Neural cell (in vitro differentiated cells): ENCODE data around the gene NEURL1.

Experiments used
- CTCF ChIP-seq: fragments of 450-650 bp; IDR thresholded peaks from 2 replicates; pipeline ENCODE4 v1.5.1; 2014; ENCODE audit warnings: antibody characterized with exemption, mild to moderate bottlenecking, moderate library complexity; ENCODE audit not compliant: poor library complexity, severe bottlenecking
- EP300 ChIP-seq: fragments of 450-650 bp; conservative IDR thresholded peaks from 2 replicates; pipeline ENCODE4 v1.6.1; 2014; ENCODE audit warnings: antibody characterized with exemption, mild to moderate bottlenecking, moderate library complexity; ENCODE audit not compliant: poor library complexity, severe bottlenecking
- EZH2 ChIP-seq: fragments of 200-600, 300-800 bp; shearing (Covaris generic), sonication (generic); IDR thresholded peaks from 2 replicates; pipeline ENCODE4 v1.6.1; 2014; ENCODE audit warnings: antibody characterized with exemption, low read length, borderline replicate concordance, mild to moderate bottlenecking; ENCODE audit not compliant: insufficient read depth, poor library complexity, severe bottlenecking
- MXI1 ChIP-seq: fragments of 450-650 bp; conservative IDR thresholded peaks from 2 replicates; pipeline ENCODE4 v1.6.1; 2014; ENCODE audit warnings: antibody characterized with exemption, mild to moderate bottlenecking; ENCODE audit not compliant: poor library complexity, severe bottlenecking
- POLR2AphosphoS5 ChIP-seq: IDR thresholded peaks from 2 replicates; pipeline ENCODE4 v1.6.1; 2012
- RAD21 ChIP-seq: fragments of 450-650 bp; conservative IDR thresholded peaks from 2 replicates; pipeline ENCODE4 v1.6.1; 2014; ENCODE audit warnings: antibody characterized with exemption, mild to moderate bottlenecking, moderate library complexity
- REST ChIP-seq: IDR thresholded peaks from 2 replicates; pipeline ENCODE4 v1.6.1; 2012; ENCODE audit warnings: borderline replicate concordance
- SMC3 ChIP-seq: fragments of 450-650 bp; conservative IDR thresholded peaks from 2 replicates; pipeline ENCODE4 v1.6.1; 2014; ENCODE audit warnings: antibody characterized with exemption, mild to moderate bottlenecking, moderate library complexity; ENCODE audit not compliant: poor library complexity
- TAF1 ChIP-seq: IDR thresholded peaks from 2 replicates; pipeline ENCODE4 v1.6.1; 2012; ENCODE audit warnings: low read depth

- TF ChIP-seq TAF1: no peak
- no peak for TF ChIP-seq CTCF
- no peak for TF ChIP-seq EP300
- TF ChIP-seq REST: no peak
- no peak for TF ChIP-seq POLR2AphosphoS5
- no peak for TF ChIP-seq SMC3
- TF ChIP-seq RAD21: no peak
- no peak for TF ChIP-seq MXI1
- TF ChIP-seq EZH2: no peak
Measured at GRCh38 chr10:103609231-103610082, 116.0 kb downstream of the NEURL1 start.
